ENCODE measurements around the gene PIGV. TPM values are rescaled to one million over a fixed set of nuclear protein-coding genes. Genes with fewer than 3 reads are reported as not detected.

PIGV gene
- total and polyA plus RNA-seq, 2 donors (not counting 1 experiment from before 2014, with no cell fraction given), result 13.3 to 29.6 TPM

GRCh38 chr1:26745191-26745590 is 42.6 kb upstream of the PIGV start:
- H3K4me3 ChIP-seq (replicated peaks in 1 of 4; ENCODE audit: control extremely low read depth in 1 of 4, insufficient read depth in 1 of 4, low read depth in 3 of 4, low read length in 4 of 4), result no peak overlapping the region
- DNase-seq (ENCODE audit: low read depth in 2 of 2), result peak; percentile 28 to 78
- TF ChIP-seq EZH2 (IDR thresholded peaks at IDR 0.05; ENCODE audit: low read length, missing control alignments) (no peak), CTCF (conservative IDR thresholded peaks at IDR 0.05 in 1 of 2, IDR thresholded peaks at IDR 0.05 in 1 of 2; ENCODE audit: low read depth in 1 of 2, low read length in 2 of 2) (no peak)
- peaks cover 15% of the 10 kb centered on the region for H3K4me1 ChIP-seq (ENCODE audit: control insufficient read depth, extremely low read depth, insufficient read depth, low read length)
- no peak overlapping the region for H3K9ac ChIP-seq (ENCODE audit: insufficient read depth, low read length)
- H3K79me2 ChIP-seq (ENCODE audit: control insufficient read depth, insufficient read depth, low read length), result peaks cover 44% of the 10 kb centered on the region
- H3K36me3 ChIP-seq (ENCODE audit: control insufficient read depth, insufficient read depth, low read length), result peaks cover 5% of the 10 kb centered on the region
- H3K4me2 ChIP-seq (ENCODE audit: extremely low read depth, insufficient read depth, low read length), result peak overlapping the region; percentile 66
- no peaks in the 10 kb centered on the region for H3K9me3 ChIP-seq (ENCODE audit: control insufficient read depth, insufficient read depth, low read depth, low read length)
- no peaks in the 10 kb centered on the region for H3K27me3 ChIP-seq (ENCODE audit: control insufficient read depth, insufficient read depth, low read length)
- no peaks in the 10 kb centered on the region for H4K20me1 ChIP-seq (ENCODE audit: control insufficient read depth, extremely low read depth, insufficient read depth, low read length)
- no peak overlapping the region for H2AFZ ChIP-seq (ENCODE audit: low read length)
- H3K27ac ChIP-seq (ENCODE audit: insufficient read depth, low read length), result peak overlapping the region; percentile 32

- Histone ChIP-seq H3K4me1 (ENCODE audit: control insufficient read depth, extremely low read depth, insufficient read depth, low read length) (peaks cover 15% of the 10 kb centered on the region), H3K36me3 (ENCODE audit: control insufficient read depth, insufficient read depth, low read length) (peaks cover 5% of the 10 kb centered on the region), H4K20me1 (ENCODE audit: control insufficient read depth, extremely low read depth, insufficient read depth, low read length) (no peaks in the 10 kb centered on the region), H3K9me3 (ENCODE audit: control insufficient read depth, insufficient read depth, low read depth, low read length) (no peaks in the 10 kb centered on the region), H3K9ac (ENCODE audit: insufficient read depth, low read length) (no peak overlapping the region), H3K4me3 (replicated peaks in 1 of 4; ENCODE audit: control extremely low read depth in 1 of 4, insufficient read depth in 1 of 4, low read depth in 3 of 4, low read length in 4 of 4) (no peak overlapping the region), H3K79me2 (ENCODE audit: control insufficient read depth, insufficient read depth, low read length) (peaks cover 49% of the 10 kb centered on the region), H3K27me3 (ENCODE audit: control insufficient read depth, insufficient read depth, low read length) (no peaks in the 10 kb centered on the region), H3K27ac (ENCODE audit: insufficient read depth, low read length) (no peak overlapping the region), H2AFZ (ENCODE audit: low read length) (no peak overlapping the region), H3K4me2 (ENCODE audit: extremely low read depth, insufficient read depth, low read length) (no peak overlapping the region)
- TF ChIP-seq EZH2 (IDR thresholded peaks at IDR 0.05; ENCODE audit: low read length, missing control alignments) (no peak), CTCF (conservative IDR thresholded peaks at IDR 0.05 in 1 of 2, IDR thresholded peaks at IDR 0.05 in 1 of 2; ENCODE audit: low read depth in 1 of 2, low read length in 2 of 2) (no peak)
- no peak for DNase-seq (ENCODE audit: low read depth in 2 of 2)
Observed at GRCh38 chr1:26747048-26747447, 40.7 kb upstream of the PIGV start.

GRCh38 chr1:26748351-26748750 is 39.4 kb upstream of the PIGV start:
- TF ChIP-seq EZH2 (IDR thresholded peaks at IDR 0.05; ENCODE audit: low read length, missing control alignments), result no peak
- TF ChIP-seq CTCF (conservative IDR thresholded peaks at IDR 0.05 in 1 of 2, IDR thresholded peaks at IDR 0.05 in 1 of 2; ENCODE audit: low read depth in 1 of 2, low read length in 2 of 2), result no peak
- H3K27me3 ChIP-seq (ENCODE audit: control insufficient read depth, insufficient read depth, low read length), result no peaks in the 10 kb centered on the region
- peaks cover 5% of the 10 kb centered on the region for H3K36me3 ChIP-seq (ENCODE audit: control insufficient read depth, insufficient read depth, low read length)
- no peak overlapping the region for H3K9ac ChIP-seq (ENCODE audit: insufficient read depth, low read length)
- no peaks in the 10 kb centered on the region for H3K9me3 ChIP-seq (ENCODE audit: control insufficient read depth, insufficient read depth, low read depth, low read length)
- H3K79me2 ChIP-seq (ENCODE audit: control insufficient read depth, insufficient read depth, low read length), result peaks cover 59% of the 10 kb centered on the region
- no peaks in the 10 kb centered on the region for H4K20me1 ChIP-seq (ENCODE audit: control insufficient read depth, extremely low read depth, insufficient read depth, low read length)
- no peak overlapping the region for H3K27ac ChIP-seq (ENCODE audit: insufficient read depth, low read length)
- no peak overlapping the region for H2AFZ ChIP-seq (ENCODE audit: low read length)
- no peak overlapping the region for H3K4me3 ChIP-seq (replicated peaks in 1 of 4; ENCODE audit: control extremely low read depth in 1 of 4, insufficient read depth in 1 of 4, low read depth in 3 of 4, low read length in 4 of 4)
- no peak for DNase-seq (ENCODE audit: low read depth in 2 of 2)
- H3K4me2 ChIP-seq (ENCODE audit: extremely low read depth, insufficient read depth, low read length), result no peak overlapping the region
- peaks cover 15% of the 10 kb centered on the region for H3K4me1 ChIP-seq (ENCODE audit: control insufficient read depth, extremely low read depth, insufficient read depth, low read length)

All from fibroblast of lung (primary cell).